Measurements from ENCODE around the gene GBE1.
A peak's percentile ranks its signal among the peaks of the same experiment; 100 is the strongest.

GBE1 gene

DNA sequence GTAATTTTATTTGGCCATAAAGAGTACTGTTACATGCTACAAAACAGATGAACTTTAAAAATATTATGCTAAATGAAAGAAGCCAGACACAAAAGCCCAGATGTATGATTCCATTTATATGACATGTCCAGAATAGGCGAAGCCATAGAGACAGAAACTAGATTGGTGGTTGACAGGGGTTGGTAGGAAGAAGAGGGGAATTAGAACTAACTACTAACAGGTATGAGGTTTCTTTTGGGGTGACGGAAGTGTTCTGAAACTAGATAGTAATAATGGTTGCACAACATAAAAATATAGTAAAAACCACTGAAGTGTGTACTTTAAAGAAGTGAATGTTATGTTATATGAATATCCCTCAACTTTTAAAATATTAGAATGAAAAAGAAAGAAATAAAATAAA, 66.1 kb downstream of the GBE1 start:
- DNase-seq = no peak

DNA sequence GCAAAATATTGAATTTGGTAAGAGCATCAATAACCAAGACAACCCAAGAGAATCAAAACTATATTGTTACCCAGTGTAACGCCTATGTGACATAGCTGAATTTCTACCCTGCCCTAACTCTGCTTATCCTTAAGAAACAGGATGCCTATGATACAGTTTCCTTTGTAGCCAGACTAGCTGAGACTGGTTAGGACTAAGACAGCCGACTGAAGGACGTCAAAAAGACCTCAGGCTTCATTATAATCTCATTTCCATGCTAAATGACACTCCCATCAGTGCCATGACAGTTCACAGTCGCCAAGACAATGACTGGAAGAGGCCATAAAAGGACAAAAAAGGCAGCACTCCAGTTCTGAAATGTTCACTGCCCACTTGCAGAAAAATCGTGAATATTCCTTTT, 66.8 kb downstream of the GBE1 start:
- no peak for DNase-seq

DNA sequence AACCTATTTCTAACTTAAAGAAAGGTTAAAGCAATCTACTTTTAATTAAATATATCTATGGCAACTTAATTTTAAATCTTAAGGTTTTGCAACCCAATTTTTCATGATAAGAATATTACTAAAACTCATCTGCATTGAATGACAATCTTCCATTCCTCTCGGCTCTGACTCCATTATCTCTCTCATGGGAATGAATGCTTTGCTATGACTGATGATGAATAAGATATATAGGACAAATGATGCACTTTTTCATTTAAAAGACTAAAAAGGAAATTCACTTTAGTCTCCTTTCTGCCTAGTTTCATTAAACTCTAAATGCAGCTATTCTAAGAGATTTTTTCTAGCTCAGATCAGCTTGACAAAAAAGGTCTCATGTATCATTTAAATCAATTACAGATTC, 68.7 kb downstream of the GBE1 start:
- no peak for DNase-seq

DNA sequence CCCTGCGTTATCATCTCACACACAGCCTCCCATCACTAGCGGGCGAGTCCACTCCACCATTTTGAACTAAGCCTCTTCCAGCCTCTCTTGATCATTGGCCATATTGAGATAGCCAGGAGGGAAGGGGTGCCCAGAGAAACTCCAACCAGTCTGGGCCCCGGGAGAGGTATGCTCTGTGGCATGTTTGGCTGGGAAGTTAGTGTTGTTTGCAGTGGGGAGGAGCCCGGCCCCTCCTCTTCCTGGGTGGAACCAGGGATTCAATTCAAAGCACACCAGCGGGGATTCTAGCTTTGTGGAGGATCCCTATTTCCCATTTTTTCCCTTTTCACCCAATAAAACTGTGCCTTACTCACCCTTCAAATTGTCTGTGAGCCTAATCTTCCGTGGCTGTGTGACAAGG, 71.8 kb downstream of the GBE1 start:
- no peak for DNase-seq

DNA sequence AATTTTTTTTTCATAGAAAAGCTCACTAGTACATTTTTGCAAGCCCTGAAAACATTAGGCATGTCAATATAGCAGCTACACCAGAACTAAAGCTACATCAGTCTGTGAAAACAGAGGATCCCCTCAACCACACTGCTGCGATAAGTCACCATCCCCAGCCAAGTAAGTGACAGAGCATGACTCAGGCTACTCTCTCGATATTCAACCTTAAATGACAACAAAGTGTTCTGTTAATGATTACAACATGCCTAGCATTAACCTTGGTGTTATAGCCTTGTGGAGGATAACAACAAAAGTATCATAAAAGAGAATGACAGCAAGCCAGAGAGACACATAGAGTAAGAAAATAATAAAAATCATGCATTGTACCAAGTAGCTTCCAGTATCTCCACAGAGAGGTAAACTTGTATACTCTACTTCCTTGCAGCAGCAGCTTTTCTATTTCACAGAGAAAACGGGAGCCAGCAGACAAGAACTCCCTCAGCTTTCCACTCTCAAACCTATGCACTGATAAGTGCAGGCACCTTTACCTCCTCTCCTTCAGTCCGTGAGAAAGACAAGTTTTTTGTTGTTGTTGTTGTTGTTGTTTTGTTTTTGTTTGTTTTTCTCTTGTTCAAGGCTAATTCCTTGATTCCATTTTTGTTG, 76.6 kb downstream of the GBE1 start:
- DNase-seq = no peak

DNA sequence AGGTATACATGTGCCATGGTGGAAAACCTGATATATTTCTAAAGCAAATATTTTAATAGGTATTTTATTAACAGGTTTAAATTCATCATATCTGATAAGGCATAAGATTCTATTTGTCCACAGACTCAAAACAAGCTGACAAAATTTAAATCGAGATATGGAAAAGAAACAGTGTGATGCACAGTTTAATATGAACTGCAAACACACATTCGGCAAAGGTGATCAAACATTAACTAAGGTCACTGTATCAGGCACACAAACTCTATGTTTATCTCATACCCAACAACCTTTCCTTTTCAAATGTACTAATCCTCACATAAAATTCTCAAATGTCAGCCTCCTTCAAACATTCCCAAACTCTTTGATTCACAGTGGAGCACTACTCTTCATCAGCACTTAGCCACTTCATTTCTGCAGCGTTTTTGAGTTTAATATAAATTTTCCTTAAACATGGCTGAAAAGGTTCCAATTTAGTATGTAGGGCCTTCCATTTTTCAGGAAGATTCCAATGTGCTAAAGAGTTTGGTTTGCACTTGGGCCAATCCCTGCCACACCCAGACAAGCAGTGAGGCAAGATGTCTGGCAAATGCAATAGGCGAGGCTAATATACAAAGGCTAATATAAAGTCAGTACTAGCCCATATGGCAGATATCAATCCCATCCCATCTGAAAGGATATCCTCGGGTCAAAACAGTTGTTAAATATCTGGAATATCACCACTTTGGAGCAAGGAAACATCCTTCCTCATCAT, 84.6 kb downstream of the GBE1 start:
- DNase-seq = no peak

DNA sequence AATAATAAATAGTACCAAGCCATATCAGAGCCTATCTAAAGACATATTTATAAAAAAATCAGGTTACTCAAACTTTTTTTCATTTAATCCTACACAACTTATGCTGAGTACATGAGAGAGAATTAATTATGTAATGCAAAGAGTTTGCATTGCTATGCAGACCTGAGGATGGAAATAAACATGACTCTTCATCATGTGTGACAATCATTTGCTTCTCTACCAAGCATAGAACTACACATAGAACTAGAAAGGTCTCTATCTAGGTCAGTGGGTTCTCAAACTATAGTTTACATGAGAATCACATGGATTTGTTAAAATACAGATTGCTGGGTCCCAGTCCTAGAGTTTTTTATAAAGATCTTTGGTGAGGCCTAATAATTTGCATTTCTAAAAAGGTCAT, 86.8 kb downstream of the GBE1 start:
- DNase-seq = no peak

DNA sequence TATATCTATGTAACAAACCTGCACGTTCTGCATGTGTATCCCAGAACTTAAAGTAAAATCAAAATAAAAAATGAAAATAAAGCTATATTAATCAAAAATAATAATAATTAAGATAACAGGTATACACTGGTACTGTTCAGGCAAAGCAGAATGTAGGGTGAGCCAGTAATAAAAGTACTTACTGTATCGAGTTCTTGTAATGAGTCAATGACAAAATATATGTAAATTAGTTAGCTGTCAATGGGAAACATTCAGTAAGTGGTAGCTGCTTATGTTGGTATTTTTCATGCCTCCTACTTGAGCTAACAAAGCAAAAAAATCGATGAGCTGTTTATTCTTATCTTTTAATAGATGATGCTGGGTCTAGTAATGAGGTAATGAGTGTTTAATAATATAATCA, 93.2 kb downstream of the GBE1 start:
- DNase-seq = no peak

DNA sequence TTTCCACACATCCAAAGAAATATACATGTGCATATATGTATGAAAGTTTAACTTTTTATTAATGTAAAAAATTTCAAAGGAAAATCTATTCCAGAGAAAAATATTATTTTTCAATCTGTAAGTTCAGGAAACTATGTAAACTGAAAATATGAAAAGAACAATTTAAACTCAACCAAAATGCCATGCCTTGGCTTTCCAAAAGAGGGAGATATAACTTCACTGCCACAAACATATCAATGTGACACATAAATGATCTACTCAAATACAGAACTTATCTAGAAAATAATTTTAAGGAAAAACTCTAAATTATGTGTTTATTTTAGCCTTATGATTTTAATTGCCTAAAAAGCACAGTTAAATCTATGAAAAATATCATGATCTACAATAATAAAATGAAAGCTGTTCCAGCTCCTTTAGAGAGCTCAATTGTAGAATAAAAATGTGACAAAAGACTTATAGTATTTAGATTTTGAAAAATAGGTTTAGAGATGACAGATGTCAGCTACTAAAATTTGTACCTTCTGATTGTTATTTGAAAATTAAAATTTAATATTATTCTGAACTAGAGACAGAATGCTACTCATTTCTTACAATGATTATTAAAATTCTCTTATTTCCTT, 94.8 kb downstream of the GBE1 start:
- DNase-seq = peak; percentile 42

DNA sequence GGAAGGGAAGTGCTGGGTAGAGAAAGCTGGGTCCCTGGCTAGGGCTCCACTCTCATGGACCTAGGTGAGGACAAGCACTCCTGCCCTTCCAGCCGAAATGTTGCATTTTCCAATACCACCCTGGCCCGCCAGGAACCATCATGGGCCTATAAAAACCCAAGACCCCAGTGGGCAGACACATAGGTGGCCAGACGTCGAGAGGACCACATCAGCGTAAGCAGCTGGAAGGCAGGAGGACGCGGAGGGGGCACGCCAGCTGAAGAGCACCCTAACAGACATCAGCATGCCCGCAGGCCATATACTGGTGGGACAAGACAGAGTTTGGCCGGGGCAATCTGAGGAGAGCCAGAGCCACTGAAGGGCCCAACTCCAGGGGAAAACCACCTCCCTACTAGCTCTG, 98.3 kb downstream of the GBE1 start:
- DNase-seq = no peak

DNA sequence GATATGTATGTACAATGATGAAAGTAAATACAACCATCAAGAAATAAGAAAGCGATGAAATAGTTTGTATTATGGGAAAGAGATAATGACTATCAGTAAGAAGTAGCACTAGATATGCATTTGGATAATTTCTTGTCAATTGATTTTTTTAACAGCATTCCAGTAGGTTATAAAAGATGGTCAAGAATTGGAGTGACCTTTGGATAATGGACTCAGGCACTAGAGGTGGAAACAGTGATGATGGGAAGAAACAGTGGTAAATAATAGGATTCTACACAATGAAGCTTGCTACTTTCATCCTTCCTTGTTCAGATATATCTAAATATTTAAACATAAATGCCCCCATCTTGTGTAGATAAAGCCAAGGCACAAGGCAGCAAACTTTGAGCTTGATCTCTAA, 101.4 kb downstream of the GBE1 start:
- DNase-seq = no peak

DNA sequence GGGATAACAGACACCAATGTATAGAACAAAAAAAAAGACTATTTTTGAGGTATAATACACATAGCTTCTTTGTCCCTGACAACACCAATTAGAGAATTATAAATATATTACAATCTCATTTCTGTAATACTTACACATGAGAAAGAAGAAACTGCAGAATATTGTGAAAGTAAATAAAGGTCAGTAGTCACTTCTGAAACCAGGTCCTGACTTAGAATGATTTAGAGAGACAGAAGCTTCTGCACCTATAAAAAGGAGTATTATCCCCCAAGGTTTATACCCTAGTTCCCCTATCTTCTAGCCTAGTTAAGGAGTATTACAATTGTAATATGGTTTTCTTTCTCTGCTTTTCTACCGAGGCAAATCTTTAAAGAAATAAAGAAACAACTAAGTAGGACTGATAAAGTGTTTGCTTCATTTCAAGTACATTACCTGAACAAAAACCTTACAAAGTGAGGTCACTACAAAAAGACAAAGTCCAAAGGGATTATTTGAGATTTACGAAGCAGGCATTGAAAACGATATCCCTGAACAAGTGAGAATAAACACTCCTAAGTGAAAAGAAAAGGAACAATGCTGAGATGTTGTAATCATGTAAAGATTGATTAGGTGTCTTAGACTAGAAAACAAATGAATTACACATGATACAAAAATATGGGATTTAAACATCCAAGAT, 103.0 kb downstream of the GBE1 start:
- DNase-seq = no peak

DNA sequence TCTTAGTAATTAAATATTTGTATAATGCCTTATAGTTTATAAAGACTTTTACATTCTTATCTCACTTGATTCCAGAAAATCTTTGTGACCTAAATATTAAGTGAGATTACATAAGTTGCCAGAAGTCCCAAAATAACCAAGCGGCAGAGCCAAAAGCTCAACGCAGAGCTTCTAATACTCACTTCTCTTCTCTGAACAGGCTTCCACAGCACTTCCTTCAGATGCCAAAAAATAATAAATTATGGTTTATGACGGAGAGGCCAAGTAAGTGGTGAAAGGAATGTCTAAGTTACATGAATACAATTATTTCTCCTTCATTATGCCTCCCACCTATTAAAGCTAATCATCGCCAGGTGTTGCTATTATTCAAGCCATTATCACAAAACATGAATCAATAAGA, 110.3 kb downstream of the GBE1 start:
- DNase-seq = no peak

DNA sequence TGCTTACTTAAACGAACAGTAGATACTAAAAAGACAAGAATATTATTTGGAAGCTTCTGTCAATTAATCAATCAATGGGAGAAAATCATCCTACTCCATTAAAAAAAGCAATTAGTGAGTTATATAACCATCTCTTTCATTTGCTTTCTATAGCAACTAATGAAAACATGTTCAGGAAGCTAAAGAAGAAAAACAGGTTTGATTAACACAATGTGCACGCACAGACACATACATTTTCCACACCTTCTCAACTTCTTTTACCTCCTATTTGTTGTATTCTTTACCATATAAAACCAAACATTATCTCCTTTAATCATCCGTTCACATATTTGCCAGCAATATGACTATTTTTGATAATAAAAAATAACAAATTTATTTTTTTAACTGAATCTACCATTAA, 111.3 kb downstream of the GBE1 start:
- DNase-seq = no peak

DNA sequence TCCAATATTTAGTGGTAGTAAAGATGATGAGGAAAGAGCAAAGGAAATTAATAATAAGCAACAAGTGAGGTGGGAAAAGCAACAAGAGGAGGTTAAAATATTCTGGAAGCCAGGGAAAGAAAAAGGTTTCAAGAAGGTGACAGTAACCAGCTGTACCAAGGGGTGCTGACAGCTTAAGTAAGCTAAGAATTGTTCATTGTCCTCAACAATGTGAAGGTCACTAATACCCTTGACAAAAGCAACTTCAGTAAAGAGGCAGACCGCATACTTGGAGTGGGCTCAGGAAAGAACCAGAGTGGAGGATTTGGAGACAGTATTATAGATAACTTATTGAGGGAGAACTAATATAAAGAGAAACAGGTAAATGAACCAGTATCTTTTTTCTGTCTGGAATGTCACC, 116.2 kb downstream of the GBE1 start:
- no peak for DNase-seq

DNA sequence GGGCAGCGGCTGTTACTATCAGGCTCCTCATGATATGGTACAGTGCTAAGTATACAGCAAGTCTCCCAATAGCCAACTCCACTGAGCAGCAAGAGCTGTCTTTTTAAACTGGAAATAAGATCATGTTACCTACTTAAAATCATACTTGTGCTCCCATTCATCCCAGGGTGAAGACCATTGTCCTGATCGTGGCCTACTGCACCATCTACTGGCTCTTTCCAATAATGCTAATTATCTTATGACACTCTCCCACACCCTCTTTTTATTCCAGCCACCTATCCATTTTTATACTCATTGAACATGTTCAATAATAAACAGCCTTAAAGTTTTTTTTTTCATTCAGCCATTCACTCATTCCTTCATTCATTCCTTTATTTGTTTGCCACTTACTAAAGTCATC, 117.7 kb downstream of the GBE1 start:
- peak; percentile 13 for DNase-seq

DNA sequence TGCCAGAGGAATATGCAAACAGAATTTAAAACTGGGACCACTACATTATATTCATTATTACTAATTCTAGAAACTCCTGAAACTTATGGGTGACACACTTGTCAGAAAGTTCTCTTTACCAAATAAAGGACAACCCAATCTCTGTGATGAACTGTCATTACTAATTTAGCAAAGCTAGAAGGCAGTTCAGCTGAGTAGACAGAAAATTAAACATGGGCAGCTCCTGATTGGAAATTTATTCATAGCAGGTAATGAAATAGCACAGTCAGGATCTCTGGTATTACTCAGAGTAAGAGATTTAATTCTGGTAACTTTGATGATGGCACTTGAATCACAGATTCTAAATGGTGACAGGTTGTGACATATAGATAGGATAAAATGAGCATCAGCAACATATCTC, 123.0 kb downstream of the GBE1 start:
- DNase-seq = no peak

DNA sequence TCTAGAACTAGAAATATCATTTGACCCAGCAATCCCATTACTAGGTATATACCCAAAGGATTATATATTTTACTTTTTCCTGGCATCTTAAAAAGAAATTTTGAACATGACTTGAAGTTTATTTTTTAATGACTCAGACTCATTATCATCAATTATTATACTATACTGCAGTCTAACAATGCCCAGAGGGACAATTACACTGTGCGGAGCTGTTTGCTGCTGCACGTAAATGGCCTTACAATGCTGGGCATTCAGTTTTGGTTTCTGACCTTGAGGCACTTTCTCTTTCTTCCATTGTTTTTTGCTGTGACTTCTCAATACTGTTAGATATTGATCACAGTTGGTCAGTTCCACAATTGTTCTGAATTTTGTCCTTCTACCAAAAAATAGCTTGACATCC, 128.8 kb downstream of the GBE1 start:
- DNase-seq = no peak

DNA sequence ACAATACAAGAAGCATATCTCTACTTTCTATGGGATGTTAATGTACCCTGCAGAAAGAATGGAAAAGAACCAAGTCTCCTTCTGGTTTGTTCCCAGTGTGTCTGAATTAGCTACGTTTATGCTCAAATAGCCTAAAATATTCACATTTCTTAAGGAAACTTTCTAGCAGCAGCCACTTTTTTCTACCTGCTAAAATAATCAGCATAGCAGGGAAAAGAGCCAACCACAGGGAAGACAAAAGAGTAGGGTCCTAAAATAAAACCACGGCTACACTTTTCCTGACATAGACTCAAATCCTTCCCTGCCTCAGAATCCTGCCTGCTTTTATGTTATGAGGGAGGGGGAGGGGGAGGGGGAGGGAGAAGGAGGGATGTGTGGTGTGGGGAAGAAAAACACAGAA, 136.7 kb downstream of the GBE1 start:
- DNase-seq = no peak

DNA sequence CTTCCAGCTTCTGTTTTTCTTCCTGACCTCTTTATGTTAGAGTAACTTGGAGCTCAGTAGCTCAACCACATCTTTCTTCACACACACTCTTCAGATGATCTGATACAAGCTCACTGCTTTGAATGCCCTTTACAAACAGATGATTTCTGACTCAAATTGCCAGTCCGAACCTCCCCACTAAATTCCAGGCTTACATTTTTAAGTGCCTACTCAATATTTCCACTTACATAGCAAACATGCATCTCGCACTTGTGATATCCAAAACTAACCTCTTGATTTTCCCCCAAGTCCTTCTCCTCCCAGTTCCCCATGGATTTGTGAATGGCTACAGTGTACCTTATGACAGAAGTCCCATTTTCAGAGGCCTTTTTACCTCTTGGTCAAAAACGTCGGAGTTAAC, 139.1 kb downstream of the GBE1 start:
- peak; percentile 19 for DNase-seq

DNA sequence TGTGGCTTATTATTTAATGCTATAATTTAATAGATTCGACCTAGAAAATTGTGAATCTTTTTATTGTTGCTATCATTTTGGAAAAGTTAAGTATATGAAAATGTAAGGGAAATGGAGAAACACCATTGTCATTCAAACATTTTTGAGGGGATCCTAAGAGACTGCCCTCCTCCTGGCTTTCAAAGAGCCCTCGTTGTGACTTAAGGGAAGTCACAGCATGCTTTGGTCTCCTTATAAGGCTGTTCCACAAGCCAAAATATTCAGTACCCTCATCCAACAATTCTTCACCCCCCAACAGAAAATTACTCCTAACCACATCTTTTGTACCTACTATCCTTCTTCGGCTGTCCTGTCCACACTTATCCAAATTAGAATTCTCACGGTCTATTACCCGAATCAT, 140.2 kb downstream of the GBE1 start:
- DNase-seq = no peak

DNA sequence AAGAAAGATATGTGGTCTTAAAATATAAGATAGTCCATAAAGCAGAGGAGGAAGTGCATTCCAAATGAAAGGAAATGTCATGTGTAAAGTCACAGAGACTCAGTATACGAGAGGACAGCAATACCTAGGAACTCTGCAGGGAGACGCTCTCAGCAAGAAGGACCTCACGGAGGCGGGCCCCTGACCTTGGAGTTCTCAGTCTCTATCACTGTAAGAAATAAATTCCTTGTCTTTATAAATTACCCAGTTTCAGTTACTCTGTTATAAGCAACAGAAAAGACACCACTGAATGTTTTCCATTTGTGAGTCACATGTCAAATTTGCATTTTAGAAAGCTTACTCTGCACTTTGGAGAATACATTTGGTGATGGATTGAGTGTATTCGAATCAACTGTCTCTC, 140.6 kb downstream of the GBE1 start:
- DNase-seq = no peak

DNA sequence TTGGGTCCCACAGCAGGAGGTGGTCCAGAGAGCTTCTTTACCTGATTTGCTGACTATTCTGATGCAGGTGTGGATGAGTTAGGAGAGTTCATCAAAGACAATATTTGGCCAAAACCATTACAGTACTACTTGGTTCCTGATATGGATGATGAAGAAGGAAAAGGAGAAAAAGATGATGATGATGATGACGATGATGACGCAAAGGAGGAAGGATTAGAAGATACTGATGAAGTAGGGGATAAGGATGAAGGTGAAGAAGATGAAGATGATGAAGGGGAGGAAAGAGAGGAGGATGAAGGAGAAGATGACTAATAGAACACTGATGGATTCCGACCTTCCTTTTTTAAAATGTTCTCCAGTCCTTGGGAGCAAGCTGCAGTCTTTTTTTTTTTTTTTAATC, 148.7 kb downstream of the GBE1 start:
- DNase-seq = no peak

DNA sequence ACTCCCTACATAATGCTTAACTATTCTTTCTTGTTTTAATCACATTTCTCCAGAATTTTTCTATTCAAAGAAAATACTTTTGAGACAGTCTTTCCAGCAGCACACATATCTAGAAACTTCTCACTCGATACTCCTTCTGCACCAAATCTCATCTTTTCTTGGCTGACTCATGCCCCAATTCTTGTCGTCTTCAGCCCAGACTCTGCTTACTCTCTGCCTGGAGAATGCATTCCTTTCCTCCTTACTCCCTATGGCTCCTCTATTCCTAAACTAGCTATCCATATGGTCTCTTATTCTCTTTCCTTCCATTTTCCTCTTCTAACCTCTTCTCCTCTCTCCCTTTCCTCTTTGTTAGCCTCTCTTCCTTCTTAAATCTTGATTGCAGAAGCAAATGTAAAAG, 158.7 kb downstream of the GBE1 start:
- DNase-seq = peak; percentile 24
